HG03060 (cell line): ENCODE results near the gene KANK2.
"Not testable (repeated sequence)": the region's sequence is repeated elsewhere in the genome, so short reads cannot be mapped to it uniquely, and the experiment has no call there.

Experiments used
- ATAC-seq: cut with Tn5 transposase; IDR thresholded peaks from one replicate; pipeline ENCODE4 v1.9.1; 2021; ENCODE audit warnings: low read depth, moderate number of reproducible peaks; ENCODE audit not compliant: unreplicated experiment

KANK2 gene

DNA sequence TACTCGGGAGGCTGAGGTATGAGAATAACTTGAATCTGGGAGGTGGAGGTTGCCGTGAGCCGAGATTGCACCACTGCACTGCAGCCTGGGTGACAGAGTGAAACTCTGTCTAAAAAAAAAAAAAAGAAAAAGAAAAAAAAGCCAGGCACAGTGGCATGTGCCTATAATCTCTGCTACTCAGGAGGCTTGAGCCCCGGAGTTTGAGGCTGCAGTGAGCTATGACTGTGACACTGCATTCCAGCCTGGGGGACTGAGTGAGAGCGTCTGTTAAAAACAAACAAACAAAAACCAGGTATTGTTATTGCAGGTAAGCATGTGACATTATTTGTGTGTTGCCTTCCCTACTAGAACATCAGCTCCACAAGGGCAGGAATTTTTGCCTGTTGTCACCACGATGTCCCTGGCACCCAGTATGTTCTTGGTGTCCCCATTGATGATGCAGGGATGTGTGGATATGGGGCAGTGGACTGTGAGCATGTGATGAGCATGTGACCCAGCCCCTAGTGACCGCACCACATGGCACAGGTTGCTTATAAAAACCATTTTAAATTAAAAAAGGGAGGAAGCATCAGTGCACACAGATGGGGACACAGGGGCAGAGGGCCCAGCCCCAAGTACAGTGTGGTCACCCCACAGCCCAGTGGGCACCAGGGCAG, 1.6 kb upstream of the KANK2 start:
- ATAC-seq = no peak

DNA sequence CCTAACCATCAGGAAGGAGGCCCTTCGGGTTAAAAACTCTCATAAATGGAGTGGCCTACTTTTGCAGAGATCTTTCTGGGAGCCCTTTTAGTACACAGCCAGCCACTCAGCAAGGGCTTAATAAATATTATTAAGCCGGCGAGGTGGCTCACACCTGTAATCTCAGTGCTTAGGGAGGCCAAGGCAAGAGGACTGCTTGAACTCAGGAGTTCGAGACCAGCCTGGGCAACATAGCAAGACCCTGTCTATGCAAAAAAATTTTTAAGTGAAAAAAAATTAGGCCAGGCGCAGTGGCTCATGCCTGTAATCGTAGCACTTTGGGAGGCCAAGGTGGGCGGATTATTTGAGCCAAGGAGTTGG, 810 bp upstream of the KANK2 start:
- ATAC-seq = no peak

DNA sequence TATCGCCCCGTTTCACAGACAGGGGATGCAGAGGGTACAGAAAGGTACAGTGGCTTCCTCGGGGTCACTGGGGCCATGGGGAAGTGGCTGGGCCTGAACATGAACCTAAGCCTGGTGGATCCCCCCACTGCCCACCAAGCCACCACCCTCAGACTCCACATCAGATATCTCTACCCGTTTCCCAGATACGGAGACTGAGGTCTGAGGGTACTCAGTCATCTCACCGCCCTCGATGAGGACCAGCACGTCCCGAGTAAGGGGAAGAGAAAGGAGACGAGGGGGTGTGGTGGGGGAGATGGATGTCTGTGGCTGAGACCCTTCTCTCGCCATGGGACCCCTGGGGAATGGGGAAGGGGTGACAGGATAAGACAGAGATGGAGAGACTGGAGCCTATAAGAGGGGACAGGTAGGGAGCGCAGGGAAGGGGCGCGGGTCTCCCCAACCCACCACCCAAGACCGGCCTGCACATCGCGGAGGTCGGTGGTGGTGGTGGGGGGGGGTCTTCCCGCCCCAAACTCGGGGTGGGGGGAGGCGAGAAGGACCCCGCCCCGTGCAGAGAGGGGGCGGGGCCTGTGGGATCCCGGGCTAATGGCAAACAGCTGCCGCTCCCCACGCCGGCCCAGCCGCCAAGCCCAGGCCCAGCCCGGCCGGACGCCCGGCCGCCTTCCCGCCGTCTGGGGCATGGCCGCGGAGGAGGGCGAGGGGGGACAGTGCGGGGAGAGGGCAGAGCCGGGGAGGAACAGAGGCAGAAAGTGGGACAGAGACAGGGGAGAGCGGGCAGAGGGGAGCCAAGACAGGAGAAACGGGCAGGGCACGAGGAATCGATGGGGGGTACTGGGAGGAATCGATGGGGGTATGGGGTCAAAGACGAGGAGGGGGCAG, 698 bp downstream of the KANK2 start:
- ATAC-seq = no peak

GRCh38 chr19:11195681-11196080, 1.7 kb downstream of the KANK2 start:
- ATAC-seq = no peak

- no peak for ATAC-seq
Measured at GRCh38 chr19:11194656-11195558, 2.4 kb downstream of the KANK2 start.

DNA sequence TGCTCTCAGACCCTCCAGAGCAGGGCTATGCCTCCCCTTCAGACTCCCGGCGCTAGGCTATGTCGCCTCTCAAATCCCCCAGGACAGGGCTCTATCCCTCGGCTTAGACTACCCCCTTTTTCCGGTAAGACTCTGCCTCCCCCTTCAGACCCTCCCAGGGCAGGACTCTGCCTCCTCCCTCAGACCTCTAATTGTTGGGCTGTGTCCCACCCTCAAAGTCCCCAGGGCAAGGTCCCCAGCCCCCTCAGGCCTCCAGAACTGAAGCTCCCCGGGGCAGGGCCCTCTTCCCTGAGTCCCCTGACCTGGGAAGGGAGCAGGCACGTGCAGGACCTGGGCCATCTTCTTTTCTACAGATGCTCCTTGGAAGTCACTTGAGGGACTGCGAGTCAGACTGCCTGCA, 3.2 kb downstream of the KANK2 start:
- ATAC-seq = no peak

DNA sequence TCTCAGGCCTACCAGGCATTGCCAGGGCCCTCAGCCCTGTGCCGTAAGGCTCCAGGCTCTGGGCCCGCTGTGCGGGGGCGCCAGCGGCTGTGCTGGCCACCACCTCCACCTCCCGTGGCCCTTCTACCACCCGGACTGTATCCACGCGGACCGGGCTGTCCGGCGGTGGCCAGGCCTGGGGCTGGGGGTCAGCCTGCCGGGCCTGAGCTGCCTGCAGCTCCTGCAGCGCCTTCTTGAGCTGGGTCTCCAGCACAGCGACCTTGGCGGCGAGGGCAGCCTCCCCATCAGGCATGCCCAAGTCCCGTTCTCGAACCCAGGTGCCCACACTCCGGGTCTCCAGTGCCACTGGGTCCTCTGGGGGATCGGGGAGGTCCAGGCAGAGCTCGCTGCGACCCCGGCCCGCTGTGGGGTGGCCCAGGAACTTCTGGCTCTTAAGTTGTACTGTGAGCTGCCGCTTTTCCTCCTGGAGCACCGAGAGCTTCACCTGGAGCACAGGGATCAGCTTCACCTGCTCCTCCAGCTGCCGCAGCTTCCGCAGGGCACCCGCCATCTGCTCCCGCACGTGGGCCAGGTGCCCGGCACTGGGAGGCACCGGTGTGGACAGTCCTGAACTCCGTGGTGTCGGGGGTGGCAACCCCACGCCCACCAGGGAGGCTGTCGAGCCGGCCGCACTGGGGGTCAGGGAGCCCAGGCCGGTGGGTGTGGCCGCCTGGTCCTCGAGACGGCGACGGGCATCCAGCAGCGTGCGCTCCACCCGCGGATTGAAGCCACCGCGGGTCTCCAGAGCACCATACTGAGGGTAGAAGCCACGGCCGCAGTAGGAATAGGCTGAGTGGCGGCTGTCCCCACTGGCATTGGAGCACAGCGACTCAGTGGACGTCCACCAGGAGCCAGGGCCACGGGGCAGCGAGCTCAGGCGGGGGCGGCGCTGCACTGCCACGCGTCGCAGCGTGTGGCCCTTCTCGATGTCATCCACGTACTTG, 4.1 kb downstream of the KANK2 start:
- no peak for ATAC-seq

GRCh38 chr19:11191934-11192333, 5.4 kb downstream of the KANK2 start:
- no peak for ATAC-seq

- no peak for ATAC-seq
Measured at GRCh38 chr19:11191273-11191755, 6.0 kb downstream of the KANK2 start.

DNA sequence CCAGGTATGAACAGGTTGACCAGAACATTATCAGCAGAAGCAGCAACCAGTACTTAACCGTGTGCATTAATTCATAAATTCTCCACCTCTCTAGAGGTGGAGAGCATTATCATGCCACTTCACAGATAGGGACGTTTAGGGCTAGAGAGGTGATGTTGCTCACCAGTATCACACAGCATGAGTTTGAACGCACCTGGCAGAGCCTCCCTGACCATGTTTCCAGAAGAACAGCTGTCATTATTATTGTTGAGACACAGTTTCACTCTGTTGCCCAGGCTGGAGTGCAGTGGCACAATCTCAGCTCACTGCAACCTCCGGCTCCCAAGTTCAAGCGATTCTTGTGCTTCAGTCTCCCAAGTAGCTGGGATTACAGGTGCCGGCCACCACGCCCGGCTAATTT, 6.8 kb downstream of the KANK2 start:
- no peak for ATAC-seq

DNA sequence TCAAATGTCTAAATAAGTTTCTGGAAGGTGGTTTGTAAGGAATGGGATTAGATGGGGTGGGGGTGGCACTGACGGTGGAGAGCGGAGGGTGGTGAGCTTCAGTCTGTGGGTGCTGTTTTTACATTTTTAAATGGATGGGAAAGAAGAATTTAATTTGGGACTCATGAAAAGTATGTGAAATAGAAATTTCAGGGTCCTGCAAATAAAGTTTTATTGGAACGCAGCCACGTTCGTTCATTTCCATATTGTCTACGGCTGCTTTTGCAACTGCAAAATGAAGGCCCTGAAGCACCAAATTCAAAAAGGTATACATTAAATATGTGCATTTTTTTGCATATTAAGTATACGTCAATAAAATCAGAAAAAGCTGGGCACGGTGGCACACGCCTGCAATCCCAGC, 9.9 kb downstream of the KANK2 start:
- no peak for ATAC-seq

- no peak for ATAC-seq
Measured at GRCh38 chr19:11182994-11183393, 14.4 kb downstream of the KANK2 start.

DNA sequence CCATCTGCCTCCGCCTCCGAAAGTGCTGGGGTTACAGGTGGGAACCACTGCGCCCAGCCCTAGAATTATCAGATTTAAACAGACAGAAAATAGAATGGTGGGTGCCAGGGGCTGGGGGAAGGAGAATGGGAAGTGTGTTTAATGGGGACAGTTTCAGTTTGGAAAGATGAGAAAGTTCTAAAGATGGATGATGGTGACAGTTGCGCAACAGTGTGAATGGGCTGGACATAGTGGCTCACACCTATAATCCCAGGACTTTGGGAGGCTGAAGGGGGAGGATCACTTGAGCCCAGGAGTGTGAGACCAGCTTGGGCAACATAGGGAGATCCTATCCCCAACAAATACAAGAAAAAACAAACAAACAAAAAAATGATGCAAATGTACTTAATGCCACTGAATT, 15.9 kb downstream of the KANK2 start:
- ATAC-seq = no peak

DNA sequence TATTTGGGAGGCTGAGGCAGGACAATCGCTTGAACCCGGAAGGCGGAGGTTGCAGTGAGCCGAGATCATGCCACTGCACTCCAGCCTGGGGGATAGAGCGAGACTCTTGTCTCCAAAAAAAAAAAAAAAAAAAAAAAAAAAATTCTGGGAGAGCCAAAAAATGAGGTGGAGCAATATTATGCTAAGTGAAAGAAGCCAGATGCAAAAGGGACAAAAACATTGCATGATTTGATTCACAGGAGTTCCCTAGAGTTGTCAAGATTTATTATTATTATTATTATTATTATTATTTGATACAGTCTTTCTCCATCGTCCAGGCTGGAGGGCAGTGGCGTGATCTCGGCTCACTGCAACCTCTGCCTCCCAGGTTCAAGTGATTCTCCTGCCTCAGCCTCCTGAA, 16.4 kb downstream of the KANK2 start:
- not testable (repeated sequence) for ATAC-seq

DNA sequence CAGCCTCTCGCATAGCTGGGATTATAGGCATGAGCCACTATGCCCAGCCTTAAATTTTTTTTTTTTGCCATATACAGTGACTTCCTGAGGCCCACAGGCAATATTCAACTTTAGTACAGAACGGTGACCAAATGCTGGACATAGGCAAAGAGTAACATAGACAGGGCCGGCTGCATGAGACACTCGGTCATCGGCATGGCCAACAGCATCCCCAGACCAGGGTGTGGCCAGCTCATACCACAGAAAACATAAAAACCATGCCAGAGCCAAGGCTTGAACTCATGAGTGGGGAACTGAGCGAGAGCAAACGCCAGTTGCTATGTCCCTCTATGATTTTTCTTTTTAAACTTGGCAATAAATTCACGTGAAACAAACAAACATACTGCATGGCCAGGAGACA, 17.0 kb downstream of the KANK2 start:
- no peak for ATAC-seq

GRCh38 chr19:11179716-11180297, 17.5 kb downstream of the KANK2 start:
- ATAC-seq = no peak

- not testable (repeated sequence) for ATAC-seq
Measured at GRCh38 chr19:11179145-11179465, 18.2 kb downstream of the KANK2 start.

GRCh38 chr19:11177592-11177991, 19.8 kb downstream of the KANK2 start:
- ATAC-seq = no peak

DNA sequence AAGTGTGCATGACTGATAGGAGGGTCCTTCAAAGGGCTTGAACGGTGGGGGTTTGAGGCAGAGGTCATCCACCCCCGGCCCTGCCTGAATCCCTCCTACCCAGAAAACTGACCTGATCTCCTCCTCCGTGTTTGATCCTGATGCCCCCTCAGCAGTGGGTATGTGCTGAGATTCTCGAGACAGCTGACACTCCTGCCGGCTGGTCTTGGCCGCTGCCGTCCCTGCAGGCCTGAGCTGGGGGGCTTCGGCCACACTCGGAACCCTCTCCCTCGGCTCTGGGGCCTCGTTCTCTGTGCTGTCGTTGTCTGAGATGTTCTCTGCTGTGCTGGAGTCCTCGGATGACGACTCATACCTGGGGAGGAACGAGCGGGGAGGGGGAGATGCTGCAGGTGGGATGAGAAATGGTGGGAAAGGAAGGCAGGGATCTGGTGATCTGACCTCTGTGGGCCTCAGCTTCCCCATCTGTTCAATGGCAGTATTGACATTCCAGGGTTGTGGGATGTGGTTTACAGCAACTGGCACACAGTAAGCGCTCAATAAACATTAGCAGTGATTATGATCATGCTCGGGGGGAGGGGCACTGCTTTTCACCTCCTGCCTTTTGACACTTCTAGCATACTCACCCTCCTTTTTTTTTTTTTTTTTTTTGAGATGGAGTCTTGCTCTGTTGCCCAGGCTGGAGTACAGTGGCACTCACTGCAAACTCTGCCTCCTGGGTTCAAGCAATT, 20.7 kb downstream of the KANK2 start:
- no peak for ATAC-seq
